ENCODE measurements around the gene CD93.

DNA sequence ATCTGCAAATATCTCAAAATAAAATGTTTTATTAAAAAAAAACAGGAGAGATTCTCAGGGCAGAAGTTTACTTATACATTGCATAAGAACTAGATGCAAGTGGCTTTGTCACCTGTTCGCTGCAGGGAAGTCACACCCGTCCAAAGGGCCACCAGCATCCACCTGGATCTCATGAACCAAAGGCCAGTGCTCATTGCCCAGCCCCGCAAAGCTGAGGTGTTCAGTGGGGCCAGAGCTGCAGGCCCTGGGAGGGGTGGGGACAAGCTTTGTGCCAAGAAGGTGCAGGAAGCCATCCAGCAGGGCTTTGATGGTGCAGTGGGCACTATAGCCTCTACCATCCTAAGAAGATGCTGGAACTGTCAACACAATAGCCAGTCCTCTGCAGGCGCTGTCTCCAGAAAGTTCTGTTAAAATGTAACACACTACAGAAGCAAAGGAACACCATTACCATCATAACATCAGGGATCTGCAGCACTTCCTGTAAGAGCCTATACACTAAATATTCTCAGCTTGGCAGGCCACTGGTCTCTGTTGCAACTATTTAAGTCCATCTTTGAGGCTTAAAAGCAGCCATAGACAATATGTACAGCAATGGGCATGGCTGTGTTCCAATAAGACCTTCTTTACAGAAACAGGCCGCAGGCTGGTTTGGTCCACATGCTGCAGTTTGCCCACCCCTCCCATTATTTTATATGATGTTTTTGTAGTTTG is 15.7 kb upstream of the CD93 start:
- TF ChIP-seq CTCF (IDR thresholded peaks at IDR 0.05) (no peak), POLR2AphosphoS5 (IDR thresholded peaks at IDR 0.05) (no peak), POLR2A (IDR thresholded peaks at IDR 0.05) (no peak)

All from transverse colon (tissue), 4 donors.